HG02885 (cell line): Measurements from ENCODE around the gene NEK2.
A peak's percentile ranks its signal among the peaks of the same experiment; 100 is the strongest.
"Not testable (repeated sequence)": the region's sequence is repeated elsewhere in the genome, so short reads cannot be mapped to it uniquely, and the experiment has no call there.

Experiments
- ATAC-seq: cut with Tn5 transposase; IDR thresholded peaks from one replicate; pipeline ENCODE4 v1.9.1; 2021; ENCODE audit warnings: mild to moderate bottlenecking; ENCODE audit not compliant: unreplicated experiment, poor library complexity

NEK2 gene

DNA sequence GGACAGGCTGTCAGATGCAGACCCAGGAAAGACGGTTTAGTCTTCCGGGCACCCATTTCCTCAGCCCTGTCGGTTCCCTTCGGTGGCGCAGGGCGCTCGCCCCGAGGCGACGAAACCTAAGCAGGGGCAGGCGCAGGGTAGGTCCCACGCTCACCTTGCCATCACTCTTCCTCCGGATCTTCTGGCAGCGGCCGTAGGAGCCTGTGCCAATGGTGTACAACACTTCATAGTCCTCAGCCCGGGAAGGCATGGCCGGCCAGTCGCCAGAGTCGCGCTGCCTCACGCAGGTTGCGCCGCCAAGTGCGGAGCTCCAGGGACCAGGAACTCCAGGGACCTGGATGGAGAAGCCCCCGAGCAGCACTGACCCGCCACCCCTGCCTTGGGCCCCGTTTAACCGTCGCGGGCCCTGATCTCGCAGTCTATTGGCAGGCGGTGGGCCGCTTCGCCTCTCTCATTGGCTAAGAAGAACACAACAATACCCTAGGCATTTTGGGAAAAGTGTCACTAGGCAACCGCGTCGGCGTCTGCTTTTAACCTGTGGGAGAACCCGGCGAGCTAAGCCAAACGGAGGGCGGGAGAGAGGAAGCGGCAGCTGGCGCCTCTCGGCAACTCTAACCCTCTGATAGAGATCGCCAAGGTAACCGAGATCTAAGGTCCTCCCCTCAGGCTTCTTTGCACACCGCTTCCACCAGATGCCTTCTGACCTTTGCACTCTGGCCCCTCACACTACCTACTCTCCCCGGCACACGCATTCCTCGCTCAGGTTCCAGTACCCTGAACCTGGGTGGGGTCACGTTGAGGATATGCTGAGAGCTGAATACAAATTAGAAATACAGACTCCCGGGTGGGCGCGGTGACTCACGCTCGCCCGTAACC, at the start of gene NEK2:
Gene NEK2, minus strand, starts transcription at position 392 of the 876 bp plus-strand sequence. Its CDS starts 142 bp downstream, at position 250.
- peak; percentile 96 for ATAC-seq

DNA sequence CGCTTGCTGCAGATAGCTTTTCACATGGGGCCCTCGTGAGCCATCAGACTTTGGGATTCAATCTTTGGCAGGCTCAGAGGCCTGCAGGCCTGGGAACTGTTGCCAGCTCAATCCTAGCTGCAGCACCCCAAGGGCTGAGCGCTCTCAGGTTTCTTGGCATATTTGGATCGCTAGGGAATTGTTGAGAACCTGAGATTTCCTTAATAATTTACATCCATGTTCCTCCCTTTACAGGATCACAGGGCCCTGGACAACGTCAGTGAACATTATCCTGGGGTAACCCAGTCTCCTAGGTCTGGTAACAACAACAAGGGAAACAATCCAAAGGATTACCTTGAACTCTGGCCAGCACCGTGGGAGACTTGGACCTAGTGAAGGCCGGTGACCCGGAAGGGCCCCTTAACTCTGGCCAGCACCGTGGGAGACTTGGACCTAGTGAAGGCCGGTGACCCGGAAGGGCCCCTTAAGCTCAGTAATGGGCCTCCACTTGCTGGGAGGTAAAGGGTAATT, 49.3 kb upstream of the NEK2 start:
- ATAC-seq = no peak

DNA sequence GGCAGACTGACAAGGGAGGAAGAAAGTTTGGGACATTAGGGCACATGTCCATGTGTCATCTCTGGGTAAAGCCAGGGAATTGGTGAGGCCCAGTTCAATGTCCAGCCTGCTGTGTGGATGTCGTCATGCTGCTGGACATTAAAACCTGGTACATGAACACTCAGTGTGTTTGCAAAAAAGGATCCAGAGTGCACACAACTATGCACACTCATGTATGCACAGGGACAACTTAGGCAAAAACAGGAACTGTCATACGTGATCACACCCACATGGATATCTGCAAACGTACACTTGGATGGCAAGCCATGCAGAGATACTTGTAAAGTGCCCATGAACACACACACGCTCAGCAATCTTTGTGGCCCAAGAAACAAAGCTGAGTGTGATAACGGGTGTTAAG, 47.9 kb upstream of the NEK2 start:
- no peak for ATAC-seq

DNA sequence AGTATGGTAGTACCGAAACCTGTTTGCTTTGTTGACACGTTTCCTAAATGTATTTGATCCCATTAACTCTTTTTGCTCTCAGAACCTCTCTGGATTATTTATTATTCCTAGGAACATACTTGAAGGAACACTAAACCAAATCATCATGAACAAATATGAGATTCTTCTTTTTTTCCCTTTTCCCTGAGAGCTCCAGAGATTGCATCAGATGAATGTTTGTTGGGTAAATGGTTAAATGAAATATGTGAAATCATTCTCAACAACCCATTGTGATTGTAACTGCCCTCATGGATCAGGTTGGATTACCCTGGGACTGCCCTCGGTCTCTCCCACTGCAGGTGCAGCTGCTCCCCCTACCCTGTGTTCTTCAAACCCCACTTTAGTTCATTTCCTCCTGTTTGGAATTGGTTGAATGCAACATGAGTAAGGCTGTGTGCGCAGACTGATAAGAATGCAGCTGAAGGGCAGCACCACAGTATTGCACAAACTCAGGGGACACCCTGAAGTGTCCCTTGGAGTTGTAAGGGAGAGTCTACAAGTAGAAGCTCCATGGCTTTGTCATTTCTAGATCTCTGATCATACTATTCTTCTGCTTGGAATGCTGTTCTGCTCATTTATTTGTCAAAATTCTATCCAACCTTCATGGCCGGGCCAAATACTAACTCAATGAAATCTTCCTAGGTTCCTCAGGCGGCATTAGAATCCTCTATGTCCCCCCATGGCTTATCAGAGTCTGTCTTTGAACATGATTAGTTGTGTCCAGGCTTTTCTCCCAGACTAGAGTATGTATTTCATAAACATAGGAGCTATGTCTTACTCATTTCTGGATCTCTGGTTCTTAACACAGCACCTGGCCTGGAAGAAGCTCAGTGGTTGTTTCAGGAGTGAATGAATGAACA, 47.1 kb upstream of the NEK2 start:
- ATAC-seq = no peak

DNA sequence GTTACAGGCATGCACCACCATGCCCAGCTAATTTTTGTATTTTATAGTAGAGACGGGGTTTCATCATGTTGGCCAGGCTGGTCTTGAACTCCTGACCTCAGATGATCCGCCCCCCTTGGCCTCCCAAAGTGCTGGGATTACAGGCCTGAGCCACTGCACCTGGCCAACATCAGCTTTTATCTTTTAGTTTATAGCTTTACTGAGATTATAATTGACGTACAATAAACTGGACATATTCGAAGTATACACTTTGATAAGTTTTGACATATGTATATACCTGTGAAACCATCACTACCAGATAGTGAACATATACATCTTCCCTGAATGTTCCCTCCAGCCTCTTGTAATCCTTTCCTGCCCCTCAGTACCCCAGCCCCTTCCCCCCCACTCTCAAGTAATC, 41.1 kb upstream of the NEK2 start:
- ATAC-seq = not testable (repeated sequence)

DNA sequence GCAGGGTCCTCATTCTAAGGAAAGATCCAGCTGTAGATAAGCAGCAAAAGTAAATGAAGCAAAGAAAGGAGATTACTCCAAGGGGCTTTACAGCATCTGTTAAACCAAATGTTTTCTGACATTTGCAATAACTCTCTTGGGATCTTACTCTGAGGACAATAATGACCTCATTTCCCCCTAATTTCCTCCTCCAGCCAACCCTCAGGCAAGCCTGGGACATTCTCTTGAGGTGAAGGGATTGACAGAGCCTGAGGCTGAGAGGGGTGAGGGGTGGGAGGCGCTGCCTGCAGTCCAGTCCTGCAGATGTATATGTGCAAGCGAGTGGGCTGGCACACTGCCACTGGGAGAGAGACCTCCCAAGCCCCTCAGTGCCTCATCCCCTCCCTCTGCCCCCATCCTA, 40.5 kb upstream of the NEK2 start:
- ATAC-seq = no peak

DNA sequence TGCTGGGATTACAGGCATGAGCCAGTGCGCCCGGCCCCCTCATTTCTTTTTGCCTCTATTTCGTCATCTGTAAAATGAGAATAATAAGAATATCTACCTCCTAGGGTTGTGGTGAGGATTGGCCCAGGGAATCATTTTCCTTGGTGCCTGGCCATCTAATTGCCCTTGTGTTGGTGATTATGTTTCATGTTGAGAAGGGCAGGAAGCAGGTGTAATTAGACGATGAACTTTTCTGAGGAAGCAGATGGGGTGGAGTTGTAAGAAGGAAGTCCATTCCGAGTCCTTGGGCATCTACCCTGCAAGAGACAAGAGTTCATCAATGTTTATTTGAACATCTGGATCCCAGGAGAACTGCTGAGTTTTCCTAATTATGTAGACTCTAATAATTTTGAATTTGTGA, 38.7 kb upstream of the NEK2 start:
- ATAC-seq = no peak

DNA sequence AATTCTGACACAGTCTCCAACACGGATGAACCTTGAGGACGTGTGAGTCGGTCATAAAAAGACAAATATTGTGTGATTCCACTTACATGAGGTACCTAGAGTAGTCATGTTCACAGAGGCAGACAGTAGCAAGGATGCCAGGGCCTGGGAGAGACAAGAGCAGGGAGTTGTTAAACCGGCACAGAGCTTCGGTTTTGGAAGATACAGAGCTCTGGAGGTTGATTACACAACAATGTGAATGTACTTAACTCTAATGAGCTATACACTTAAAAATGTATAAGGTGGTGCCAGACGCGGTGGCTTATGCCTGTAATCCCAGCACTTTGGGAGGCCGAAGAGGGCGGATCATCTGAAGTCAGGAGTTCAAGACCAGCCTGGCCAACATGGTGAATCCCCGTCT, 37.8 kb upstream of the NEK2 start:
- ATAC-seq = no peak

DNA sequence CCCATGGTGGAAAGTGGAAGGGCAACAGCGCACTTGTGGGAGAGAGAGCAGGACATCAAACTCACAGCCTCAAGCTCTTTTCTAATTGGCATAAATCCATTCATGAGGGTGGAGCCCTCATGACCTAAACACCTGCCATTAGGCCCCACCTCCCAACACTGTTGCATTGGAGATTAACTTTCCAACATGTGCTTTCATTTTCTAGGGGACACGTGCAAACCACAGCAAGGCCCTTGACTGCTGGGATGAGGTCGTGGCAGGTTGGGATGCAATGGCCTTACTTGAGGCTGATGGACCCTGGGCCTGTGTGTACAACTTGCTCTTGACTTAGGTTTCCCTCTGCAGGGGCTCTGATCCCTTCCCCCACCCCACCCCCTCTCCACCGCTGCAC, 35.9 kb upstream of the NEK2 start:
- ATAC-seq = no peak

DNA sequence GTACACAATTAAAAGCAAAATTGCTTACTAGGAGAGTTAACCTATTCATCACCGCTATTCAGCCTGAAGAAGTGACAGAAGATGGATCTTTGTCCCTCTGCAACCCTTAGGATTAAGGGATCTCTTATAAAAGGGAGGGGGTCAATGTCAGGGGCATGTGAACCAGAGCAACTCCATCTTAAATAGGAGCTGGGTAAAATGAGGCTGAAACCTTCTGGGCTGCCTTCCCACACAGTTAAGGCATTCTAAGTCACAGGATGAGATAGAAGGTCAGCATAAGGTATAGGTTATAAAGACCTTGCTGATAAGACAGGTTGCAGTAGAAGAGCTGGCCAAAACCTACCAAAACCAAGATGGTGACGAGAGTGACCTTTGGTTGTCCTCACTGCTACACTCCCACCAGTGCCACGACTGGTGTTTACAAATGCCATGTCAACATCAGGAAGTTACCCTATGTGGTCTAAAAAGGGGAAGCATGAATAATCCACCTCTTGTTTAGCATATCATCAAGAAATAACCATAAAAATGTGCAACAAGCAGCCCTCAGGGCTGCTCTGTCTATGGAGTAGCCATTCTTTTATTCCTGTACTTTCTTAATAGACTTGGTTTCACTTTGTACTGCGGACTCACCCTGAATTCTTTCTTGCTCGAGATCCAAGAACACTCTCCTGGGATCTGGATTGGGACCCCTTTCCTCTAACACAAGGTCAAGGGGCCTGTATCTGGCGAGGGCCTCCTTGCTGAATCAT, 35.3 kb upstream of the NEK2 start:
- ATAC-seq = no peak

DNA sequence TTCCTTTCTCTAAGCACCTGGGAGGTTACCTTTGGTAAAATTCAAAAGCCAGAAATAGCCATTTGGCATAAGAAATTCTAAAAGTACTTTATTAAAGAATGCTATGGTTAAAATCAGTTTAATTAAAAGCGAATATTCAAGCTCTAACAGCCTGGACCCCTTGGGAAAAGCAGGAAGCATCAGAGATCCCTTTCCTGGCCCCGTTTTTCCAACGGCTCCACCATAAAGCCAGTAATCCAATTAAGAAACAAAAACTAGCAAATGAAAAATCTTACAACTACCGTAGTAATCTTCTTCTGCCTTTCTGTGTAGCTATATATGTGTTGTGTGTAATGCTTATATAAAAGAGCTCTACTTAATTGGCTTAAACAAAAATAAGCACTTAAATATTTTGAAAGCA, 33.5 kb upstream of the NEK2 start:
- ATAC-seq = no peak

DNA sequence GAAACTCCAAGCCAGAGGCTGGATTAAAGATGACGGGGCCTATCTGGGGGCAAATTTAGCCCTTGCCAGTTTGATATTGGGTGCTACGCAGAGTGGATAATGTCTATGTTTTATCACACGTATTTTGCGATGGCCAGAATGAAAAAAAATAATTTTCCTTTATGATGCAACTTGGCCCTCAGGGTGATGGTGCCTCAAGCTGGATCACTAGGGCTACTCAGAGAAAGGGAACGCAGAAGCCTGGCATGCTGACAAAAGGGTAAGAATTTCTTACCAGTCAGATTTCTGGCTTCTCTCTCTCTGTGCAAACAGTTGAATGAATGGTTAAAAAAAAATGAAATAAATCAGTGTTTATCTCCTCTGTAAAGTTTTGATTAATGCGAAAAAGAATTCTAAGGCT, 32.6 kb upstream of the NEK2 start:
- ATAC-seq = no peak

DNA sequence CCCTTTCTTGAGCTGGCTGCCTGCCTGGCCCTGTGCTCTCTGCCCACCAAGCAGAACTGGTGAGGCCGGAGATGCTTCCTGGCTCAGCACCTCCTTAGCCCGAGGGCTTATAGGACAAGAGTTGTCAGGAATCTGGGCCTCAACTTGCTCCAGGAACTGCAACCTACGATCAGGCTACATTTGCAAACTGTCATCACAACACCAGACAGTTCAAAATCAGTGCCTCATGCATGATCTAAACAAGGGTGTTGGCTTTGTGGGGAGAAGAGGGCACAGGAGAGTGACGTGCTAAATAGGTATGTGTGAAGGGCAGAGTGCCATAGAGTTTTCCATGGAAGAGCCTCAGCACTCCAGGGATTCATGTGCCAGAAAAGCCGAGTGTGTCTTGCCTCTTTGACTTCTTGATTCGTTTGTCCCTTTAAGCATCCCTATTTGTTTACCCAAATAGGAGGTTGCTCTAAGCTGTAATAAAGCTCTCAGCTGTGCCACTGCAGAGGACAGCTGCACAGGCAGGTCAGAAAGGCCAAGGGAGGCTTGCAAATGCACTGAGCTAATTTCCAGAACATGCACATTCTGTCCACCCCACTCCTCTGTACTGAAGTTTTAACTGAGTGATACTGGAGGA, 30.2 kb upstream of the NEK2 start:
- no peak for ATAC-seq

DNA sequence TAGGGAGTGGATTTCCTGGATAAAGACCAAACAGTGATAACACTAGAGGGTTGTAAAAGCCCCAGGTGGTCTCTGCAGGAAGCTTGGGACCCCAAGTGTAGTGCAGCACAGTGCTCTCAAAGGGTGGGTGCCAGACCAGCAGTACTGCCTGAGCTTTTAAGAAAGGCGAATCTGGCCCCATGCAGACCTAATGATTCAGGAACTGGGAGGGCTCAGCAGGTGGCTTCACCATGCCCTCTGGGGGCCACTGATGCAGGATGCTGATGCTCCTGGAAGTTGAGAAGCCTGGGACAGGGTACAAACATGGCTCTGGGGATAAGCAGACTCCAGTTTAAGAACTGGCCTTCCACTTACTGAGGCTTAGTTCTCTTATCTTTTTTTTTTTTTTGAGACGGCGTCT, 29.1 kb upstream of the NEK2 start:
- no peak for ATAC-seq

DNA sequence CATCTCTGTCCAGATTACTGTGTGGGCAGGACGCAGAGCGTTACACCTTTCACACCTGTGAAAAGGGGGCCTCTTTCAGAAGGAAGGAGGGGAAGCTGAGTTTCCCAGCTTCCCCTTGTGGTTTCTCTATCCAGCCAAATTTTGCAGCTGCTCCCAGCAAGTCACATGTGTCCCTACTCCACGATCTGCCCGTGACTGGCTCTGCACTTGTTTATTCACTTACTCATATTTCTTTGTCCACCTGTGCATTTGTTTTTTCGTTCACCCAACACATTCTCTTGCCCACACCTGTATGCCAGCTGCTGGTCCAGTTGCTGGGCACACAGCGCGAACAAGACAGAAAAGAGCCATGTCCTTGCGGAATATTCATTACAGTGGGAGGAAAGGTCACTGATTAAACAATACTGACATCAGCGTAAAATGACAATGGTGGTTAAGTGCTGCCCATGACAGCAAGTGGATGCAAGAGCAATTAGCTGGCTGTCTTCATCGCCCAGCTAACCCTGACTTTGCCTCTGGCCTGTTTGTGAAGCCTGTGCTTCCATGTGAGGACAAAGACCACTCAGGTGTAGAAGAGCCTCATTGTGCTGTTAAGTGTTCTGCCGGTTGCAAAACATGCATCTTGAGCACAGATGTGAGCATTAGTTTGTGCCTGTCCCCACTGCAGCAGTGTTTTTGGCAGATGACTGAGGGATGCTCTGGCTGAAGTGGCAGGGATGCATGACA, 28.6 kb upstream of the NEK2 start:
- no peak for ATAC-seq

DNA sequence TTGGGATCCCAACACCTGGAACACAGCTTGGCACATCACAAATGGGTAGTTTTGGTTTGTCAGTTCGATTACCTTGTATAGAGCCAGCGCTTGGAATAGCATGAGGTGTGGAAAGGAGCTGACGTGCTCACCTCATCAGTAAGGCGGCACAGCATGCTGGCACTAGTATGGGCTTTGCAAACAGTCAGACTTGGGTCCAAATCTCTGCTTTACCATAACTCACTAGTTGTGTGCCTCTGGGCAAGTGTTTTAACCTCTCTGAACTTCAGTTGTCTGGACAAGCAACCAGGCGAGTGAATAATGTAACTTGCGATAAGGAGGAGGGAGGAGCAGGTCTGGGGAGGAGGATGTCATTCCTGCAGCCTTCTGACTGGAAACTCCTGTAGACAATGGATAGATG, 26.3 kb upstream of the NEK2 start:
- no peak for ATAC-seq

DNA sequence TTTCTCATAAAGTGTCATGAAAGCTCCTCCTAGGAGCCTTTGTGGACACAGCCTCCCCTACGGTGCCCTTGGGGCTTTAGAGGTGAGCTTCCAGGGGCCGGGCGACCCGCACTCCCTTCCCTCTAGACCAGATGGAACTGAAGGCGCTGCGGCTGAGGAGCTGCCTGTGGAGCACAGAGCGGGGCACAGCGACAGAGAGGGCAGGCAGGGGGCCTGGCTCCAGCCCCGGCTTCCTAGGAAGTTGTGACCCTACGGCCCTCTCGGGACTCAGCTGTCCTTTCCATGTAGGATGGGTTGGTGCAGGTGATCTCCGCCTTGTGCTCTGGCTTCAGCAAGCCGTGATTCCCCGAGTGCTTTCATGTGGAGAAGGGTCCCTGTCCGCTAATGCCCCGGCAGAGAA, 23.6 kb upstream of the NEK2 start:
- no peak for ATAC-seq

DNA sequence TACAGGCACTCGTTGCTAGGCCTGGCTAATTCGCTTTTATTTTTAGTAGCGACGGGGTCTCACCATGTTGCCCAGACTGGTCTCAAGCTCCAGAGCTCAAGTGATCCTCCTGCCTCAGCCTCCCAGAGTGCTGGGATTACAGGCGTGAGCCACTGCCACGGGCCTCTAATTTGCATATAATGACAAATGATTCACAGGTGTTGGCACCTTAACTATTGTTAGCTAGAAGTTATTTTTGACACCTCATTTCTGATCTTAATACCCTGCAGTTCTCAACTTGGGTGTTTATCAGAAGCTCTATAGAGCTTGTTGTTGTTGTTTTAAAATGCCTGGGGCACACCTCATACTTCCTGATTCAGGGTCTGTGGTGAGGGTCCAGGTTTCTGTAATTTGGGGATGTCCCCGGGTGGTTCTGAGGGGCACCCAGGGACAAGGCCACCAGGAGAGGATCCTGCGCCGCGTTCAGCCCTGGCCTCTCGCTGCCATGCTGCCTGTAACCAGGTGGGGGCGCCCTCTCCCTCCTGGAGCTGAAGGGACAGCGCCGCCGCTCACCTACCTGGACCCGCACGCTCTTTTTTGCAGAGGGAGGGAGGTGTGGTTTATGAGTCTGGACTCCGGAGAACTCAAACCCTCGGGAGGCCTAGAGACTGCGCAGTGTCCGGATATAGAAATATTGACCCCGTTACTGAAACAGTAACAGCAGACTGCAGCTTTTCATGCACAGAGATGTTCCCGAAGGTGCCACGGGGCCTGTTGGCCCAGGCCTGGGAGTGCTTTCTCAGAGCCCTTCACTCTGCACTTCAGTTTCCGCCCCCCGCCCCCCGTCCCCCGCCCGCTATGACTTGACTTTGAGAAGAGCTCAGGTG, 23.0 kb upstream of the NEK2 start:
- peak; percentile 45 for ATAC-seq
